GM19023 (cell line): ENCODE measurements around the gene MYOM1.

Experiments used
- ATAC-seq: cut with Tn5 transposase; IDR thresholded peaks from one replicate; pipeline ENCODE4 v1.9.1; 2021; ENCODE audit warnings: mild to moderate bottlenecking, moderate library complexity; ENCODE audit not compliant: unreplicated experiment

Gene MYOM1

GRCh38 chr18:3219631-3220335, at the start of gene MYOM1:
MYOM1 (minus strand) TSS chr18:3219968; CDS start chr18:3215223, 4,745 bp downstream.
- ATAC-seq: no peak

- ATAC-seq: no peak
Observed at GRCh38 chr18:3269241-3269913, 49.6 kb upstream of the MYOM1 start.

GRCh38 chr18:3268306-3268705, 48.5 kb upstream of the MYOM1 start:
- ATAC-seq: no peak

GRCh38 chr18:3266062-3266608, 46.4 kb upstream of the MYOM1 start:
- ATAC-seq: no peak

- ATAC-seq: no peak
Observed at GRCh38 chr18:3265564-3266033, 45.8 kb upstream of the MYOM1 start.

- no peak for ATAC-seq
Observed at GRCh38 chr18:3264362-3264761, 44.6 kb upstream of the MYOM1 start.

GRCh38 chr18:3263132-3263700, 43.4 kb upstream of the MYOM1 start:
- no peak for ATAC-seq

GRCh38 chr18:3262234-3263131, 42.7 kb upstream of the MYOM1 start:
- peak; percentile 52 for ATAC-seq

GRCh38 chr18:3261373-3262233, 41.8 kb upstream of the MYOM1 start, which contains the start of gene MYL12B:
MYL12B (plus strand) TSS chr18:3262133; CDS start chr18:3272899, 10,766 bp downstream.
- peak; percentile 88 for ATAC-seq

- ATAC-seq: no peak
Observed at GRCh38 chr18:3260995-3261372, 41.2 kb upstream of the MYOM1 start.

GRCh38 chr18:3257627-3258120, 37.9 kb upstream of the MYOM1 start:
- ATAC-seq: no peak

- ATAC-seq: no peak
Observed at GRCh38 chr18:3256693-3257626, 37.2 kb upstream of the MYOM1 start.

- ATAC-seq: no peak
Observed at GRCh38 chr18:3255611-3256165, 35.9 kb upstream of the MYOM1 start.

- ATAC-seq: no peak
Observed at GRCh38 chr18:3254725-3255124, 35.0 kb upstream of the MYOM1 start.

- ATAC-seq: no peak
Observed at GRCh38 chr18:3252843-3253242, 33.1 kb upstream of the MYOM1 start.

- no peak for ATAC-seq
Observed at GRCh38 chr18:3251963-3252277, 32.2 kb upstream of the MYOM1 start.

- no peak for ATAC-seq
Observed at GRCh38 chr18:3251249-3251962, 31.6 kb upstream of the MYOM1 start.
